Right kidney (tissue), 1 donor: ENCODE measurements around the gene SHANK3.

Experiments used
- DNase-seq: peaks from one replicate; pipeline ENCODE4 v3.0.0-alpha.2; 2016

SHANK3 gene

GRCh38 chr22:50699756-50700386 is 27.2 kb downstream of the SHANK3 start:
- no peak for DNase-seq

- no peak for DNase-seq
These were observed 27.9 kb downstream of the SHANK3 start for GRCh38 chr22:50700387-50701075.

GRCh38 chr22:50701076-50701419 is 28.4 kb downstream of the SHANK3 start:
- no peak for DNase-seq

- DNase-seq = no peak
These were observed 29.0 kb downstream of the SHANK3 start for GRCh38 chr22:50701428-50702154.

GRCh38 chr22:50702261-50702671 is 29.6 kb downstream of the SHANK3 start:
- DNase-seq = no peak

- DNase-seq = no peak
These were observed 30.4 kb downstream of the SHANK3 start for GRCh38 chr22:50702821-50703725.

- no peak for DNase-seq
These were observed 31.3 kb downstream of the SHANK3 start for GRCh38 chr22:50703726-50704509.

- no peak for DNase-seq
These were observed 32.0 kb downstream of the SHANK3 start for GRCh38 chr22:50704510-50705218.

GRCh38 chr22:50705219-50705691 is 32.6 kb downstream of the SHANK3 start:
- peak; percentile 65 for DNase-seq

GRCh38 chr22:50705851-50706351 is 33.3 kb downstream of the SHANK3 start:
- no peak for DNase-seq

GRCh38 chr22:50706481-50707125 is 34.0 kb downstream of the SHANK3 start:
- DNase-seq = no peak

GRCh38 chr22:50708474-50708873 is 35.9 kb downstream of the SHANK3 start:
- DNase-seq = no peak

- no peak for DNase-seq
These were observed 36.4 kb downstream of the SHANK3 start for GRCh38 chr22:50708996-50709395.

GRCh38 chr22:50710221-50710620 is 37.6 kb downstream of the SHANK3 start:
- no peak for DNase-seq

GRCh38 chr22:50710886-50711285 is 38.3 kb downstream of the SHANK3 start:
- no peak for DNase-seq

- DNase-seq = no peak
These were observed 39.1 kb downstream of the SHANK3 start for GRCh38 chr22:50711446-50712340.

- no peak for DNase-seq
These were observed 39.9 kb downstream of the SHANK3 start for GRCh38 chr22:50712341-50713007.

- no peak for DNase-seq
These were observed 40.4 kb downstream of the SHANK3 start for GRCh38 chr22:50713008-50713385.
